Lower leg skin (tissue), 3 donors: ENCODE results near the gene MEPE.

Source experiments
- CTCF ChIP-seq, 3 donors: fragments of 450-650 bp; IDR thresholded peaks; one replicate each; pipeline ENCODE4 v1.5.1; 2016; ENCODE audit warnings: antibody characterized with exemption in 3 of 3, mild to moderate bottlenecking in 3 of 3, moderate library complexity in 2 of 3
- POLR2A ChIP-seq, 2 donors: fragments of 450-650 bp; IDR thresholded peaks; one replicate each; pipeline ENCODE4 v1.6.1; 2016 to 2017; ENCODE audit warnings: antibody characterized with exemption in 2 of 2, mild to moderate bottlenecking in 1 of 2, moderate library complexity in 1 of 2

GRCh38 chr4:87803421-87803820 is 29.3 kb upstream of the MEPE start:
- no peak for TF ChIP-seq POLR2A (IDR thresholded peaks at IDR 0.05)
- no peak for TF ChIP-seq CTCF (IDR thresholded peaks at IDR 0.05)
